GM21447 (cell line): ENCODE results near the gene SYT14.
A peak's percentile ranks its signal among the peaks of the same experiment; 100 is the strongest.
"Not testable (repeated sequence)": the region's sequence is repeated elsewhere in the genome, so short reads cannot be mapped to it uniquely, and the experiment has no call there.

Source experiments
- ATAC-seq: cut with Tn5 transposase; IDR thresholded peaks from one replicate; pipeline ENCODE4 v1.9.1; 2021; ENCODE audit not compliant: unreplicated experiment

The SYT14 gene

DNA sequence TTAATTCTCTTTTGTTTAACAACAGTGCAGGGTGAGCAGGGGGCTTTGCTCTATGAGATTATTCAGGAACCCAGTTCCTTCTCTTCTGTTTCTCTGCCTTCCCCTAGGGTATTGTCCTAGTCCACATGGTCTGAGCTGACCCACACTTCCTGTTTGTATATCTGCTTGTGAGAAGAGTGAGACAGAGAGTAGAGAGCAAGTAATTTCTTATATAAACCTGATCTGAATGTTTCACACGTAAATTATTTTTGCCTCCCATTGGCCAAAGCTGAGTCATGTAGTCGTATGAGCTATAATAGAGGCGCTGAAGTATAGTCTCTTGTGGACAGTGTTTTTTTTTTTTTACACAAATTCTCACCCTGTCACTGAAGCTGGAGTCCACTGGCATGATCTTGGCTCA is 160.3 kb downstream of the SYT14 start:
- ATAC-seq = no peak

DNA sequence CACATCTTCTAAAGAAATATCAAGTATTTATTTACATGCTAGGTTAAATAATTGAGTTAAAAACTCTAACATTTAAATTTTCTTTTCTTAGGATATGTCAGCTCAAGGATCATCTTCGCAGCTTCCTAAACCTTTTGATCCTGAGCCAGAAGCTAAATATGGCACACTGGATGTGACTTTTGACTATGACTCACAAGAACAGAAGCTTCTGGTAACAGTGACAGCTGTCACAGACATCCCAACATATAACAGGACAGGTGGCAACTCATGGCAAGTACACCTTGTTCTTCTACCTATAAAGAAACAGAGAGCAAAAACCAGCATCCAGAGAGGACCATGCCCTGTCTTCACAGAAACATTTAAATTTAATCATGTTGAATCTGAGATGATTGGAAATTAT is 161.9 kb downstream of the SYT14 start:
- no peak for ATAC-seq

DNA sequence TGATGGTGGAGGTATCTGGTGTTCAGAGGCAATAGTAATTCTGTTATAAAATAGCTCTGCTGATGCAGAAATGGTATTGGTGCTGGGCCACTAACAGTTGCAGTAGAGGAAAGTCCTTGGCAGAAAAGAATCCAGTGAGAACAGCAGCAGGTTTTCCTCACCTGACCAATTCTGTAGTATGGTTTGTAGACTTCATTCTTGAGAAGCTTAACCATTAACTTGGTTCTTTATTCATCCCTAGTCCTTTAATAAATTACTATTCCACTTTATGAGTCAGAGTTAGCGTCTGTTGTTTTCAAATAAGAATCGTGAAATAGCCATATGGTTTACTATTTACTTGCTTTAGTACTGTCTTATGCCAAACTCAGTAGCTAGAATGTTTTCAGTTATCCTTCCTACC is 166.1 kb downstream of the SYT14 start:
- no peak for ATAC-seq

DNA sequence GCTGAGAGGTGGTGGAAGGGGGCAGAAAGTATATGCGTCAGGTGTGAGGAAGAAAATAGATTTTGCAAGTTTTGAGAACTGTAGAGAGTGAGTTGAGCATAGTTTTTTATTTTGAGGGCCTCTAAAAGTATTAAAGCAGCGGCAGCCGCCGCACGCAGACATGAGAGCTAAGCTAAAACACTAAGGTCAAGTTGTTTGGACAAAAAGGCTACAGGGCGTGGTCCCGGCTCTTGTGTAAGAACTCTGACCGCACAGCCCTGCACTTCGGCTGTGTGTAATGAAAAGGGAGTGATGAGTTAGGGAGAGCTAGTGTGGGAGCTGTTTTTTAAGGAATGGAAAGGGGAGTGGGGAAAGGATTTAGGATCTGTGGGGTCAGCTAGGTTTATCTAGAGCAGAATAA is 174.9 kb downstream of the SYT14 start:
- not testable (repeated sequence) for ATAC-seq

DNA sequence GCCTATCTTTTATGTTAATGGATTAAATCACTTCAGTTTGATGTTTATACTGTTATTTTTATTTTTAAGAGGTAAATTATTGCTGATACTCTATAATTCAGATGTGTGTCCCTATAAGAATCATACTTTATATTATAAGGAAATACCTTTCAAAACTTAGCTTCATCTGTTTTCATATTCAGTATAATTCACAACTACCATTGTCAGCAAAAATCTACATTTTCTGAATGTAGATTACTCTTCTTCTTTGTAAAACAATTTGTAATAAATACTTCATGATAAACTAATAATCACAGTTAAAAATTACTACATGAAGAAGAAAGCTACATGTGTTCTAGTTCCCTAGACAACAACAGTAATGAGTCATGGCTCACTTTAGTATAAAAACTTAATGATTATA is 179.2 kb downstream of the SYT14 start:
- ATAC-seq = no peak

DNA sequence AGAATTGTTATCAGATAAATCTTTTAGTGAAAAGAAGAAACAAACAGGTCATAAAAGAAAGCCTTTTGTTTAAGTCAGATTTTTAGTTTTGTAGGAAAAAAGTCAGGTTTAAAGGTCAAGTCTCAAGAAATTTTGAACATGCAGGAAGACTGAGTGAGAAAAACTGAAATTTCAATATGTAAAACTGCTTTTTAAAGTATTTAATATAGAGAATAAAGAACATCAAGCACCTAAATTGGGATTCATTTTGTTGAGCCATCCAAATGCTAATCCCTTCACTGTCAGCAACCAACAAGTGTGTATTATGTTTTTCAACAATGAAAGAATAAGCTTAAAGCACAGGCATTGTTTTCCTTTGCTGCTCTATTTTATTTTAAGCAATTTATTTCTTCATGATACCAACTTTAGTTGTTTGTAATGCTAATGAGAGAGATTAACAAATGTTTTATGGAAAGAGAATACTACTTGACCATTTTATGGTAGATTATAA is 179.7 kb downstream of the SYT14 start:
- ATAC-seq = no peak

DNA sequence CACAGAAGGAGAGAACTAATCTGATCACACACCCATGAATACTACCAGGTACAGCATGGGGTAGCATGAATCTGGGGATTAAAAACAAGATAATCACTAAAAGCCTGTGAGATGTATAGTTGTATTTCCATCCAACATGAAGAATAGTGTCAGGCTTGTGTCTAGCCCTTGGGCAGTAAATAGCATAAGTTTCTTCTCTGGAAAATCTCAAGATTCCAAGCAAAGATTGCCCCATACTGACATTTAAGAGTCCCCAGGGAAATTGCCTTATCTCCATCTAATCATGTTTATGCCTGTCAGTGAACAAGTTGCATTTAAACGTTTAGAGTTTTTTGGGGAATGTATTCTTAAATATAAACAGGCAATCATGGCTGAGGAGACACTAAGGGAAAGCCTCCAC is 185.4 kb downstream of the SYT14 start:
- no peak for ATAC-seq

DNA sequence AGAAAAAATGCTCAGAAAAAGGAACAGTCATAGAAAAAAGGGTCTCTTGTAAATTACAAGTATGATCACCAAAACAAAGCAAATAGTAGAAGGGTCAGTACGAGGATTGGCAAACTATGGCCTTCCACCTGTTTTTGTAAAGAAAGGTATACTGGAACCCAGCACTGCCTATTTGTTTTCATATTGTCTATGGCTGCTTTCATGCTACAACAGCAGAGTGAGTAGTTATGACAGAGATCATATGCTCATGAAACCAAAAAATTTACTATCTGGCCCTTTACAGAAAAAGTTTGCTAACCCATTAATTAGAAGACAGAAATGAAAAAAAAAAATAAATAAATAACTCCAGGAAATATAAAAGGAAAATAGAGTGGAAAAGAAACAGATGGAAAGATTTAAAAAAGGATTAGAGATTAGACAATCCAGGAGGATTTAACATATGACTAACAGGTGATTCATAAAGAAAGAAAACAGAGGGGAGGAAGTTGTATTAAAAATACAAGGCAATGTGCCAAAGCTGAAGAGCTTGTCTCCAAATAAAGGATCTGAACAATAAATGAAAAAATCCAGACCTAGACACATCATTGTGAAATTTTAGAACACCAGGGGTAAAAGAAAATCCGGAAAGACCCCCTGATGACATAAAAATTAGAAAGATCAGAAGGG is 186.0 kb downstream of the SYT14 start:
- no peak for ATAC-seq

DNA sequence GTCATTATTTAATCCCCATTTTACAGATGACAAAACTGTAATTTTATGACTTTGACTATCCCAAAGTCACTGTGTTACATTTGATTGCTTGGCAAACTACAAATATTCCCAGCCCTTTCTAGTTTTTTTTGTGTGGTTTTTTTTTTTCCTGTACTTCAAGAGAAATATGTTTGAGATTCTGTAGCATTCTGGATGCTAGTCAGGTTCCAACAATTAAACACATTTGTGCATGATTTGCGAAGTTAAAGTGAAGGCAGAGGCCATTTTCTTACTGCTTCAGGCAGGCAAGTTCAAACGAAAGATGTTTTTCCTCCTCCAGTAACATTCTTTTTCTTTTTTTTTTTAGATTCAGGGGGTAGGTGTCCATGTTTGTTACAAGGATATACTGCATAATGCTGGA is 186.7 kb downstream of the SYT14 start:
- no peak for ATAC-seq

DNA sequence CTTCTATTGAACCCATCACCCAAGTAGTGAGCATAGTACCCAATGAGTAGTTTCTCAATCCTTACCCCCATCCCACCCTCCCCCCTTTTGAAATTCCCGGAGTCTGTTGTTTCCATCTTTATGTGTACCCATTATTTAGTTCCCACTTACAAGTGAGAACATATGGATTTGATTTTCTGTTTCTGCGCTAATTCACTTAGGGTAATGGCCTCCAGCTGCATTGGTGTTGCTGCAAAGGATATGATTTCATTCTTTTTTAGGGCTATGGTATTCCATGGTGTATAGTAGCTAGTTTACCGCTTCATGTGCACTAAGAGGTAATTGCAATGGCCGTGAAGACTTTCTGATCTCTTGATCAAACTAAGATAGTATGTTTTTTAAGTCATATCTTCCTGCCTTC is 187.1 kb downstream of the SYT14 start:
- ATAC-seq = no peak

DNA sequence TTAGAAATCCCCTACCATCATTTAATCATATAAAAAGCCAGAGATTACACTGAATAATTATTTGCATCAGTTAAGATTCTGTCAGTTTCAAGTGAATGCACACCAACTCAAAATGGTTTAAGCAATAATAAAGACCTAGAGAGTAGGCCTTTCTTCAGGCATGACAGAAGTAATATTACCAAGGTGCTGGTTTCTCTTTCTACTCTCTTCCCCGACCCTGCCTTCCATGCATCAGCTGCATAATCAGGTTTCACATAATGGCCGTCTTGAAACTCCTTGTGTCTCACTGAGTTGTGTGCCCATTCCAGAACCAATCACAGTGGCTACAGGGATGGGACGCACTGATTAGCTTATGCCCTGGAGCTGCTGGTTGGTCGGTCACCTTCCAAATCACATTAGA is 191.1 kb downstream of the SYT14 start:
- no peak for ATAC-seq

DNA sequence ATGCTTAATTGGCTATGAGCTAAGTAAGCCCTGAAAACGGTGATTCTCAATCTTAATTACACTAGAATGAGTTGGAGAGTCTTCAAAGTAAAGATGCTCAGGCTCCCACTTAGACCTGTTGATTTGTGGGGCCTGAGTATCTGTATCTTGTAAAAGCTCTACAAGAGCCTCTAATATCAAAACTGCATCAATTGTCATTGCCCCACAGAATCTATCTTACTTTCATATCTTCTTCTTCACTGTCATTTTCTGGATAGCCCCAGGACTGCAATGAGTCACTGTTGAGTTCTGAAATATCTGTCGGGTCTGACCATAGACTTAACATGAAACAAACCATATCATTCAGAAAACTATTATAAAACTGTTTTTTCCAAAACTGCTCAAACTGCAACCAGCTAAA is 191.7 kb downstream of the SYT14 start:
- peak; percentile 69 for ATAC-seq

DNA sequence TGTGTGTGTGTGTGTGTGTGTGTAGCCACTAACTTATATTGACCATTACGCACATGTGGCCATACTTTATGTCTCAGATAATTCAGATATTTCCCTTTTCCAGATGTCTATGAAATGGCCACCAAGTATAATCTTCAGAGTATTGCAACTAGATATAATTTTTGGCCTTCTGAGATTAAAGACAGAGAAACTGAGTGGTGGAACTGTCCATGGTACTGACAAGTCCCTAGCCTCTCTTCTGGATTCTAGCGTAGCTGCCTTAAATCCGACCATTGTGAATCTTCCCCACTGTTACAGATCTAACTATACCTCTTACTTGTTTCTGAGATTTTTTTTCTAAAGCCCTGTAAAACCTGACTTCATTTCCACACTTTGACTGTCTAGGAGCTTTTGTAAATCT is 194.6 kb downstream of the SYT14 start:
- ATAC-seq = no peak

DNA sequence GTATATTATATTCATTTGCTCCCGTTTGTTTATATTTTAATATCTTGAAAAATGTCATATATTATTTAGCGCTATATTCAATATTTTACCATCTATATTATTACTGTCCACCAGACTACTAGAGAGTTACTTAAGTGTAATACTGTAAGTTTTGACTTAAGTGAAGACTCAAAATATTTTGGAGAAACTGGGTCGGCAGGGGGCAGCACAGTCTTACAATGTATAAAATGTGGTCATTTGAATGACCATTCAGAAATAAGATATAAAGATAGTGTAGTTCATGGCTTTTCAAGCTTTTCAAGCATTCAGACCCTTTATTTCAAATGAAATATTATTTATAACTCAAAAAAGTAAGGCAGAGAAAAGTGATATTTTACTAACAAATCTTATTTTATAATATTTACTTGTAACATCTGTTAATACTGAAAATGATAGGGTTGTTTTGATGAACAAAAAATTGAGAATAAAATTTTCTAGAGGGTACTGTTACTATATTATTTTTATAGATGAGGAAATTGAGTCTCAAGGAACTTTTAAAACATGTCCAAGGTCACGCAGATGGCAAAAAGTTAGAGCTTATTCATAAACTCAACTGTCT is 205.5 kb downstream of the SYT14 start:
- no peak for ATAC-seq

DNA sequence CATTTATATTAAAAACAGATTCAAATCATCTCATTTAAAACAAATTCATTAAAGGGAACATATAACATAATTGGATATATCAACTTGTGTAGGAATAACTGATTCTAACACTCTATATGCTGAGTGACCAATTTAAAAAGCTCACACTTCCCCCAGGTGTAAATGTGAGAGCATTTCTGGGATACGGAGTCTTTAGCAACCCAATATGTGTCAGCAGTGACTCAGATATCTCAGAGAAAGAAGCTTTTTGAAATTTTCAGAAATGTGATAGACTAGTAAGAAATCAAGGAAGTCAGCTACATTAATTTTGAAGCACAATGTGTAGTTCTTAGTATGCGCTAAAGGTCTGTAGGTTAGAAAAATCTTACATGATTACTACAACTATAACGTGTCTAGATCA is 206.7 kb downstream of the SYT14 start:
- ATAC-seq = no peak

DNA sequence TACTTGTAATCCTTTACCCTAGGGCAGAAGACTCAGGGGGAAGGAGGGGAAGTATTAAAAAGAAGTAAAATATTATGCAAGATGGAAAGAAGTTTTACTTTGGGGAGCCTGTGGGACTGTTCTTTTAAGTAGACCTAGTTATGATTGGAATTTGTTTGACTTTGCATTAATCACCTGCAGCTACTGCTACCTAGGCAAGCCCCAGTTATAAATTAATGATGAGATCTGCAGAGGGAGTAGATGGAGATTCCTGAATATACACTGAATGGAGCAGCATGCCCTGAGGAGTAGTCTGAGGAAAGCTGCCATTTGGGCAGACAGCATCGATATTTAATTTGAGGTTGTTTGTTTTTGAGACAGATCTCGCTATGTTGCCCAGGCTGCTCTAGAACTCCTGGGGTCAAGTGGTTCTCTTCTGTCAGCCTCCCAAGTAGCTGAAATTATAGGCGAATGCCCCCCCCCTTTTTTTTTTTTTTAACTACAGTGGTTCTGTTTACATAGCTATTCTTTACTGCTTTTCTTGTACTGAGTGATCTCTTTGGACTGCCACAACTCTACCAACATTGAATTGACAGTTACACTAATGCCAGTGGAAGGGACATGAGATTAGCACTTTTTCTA is 213.1 kb downstream of the SYT14 start:
- no peak for ATAC-seq

DNA sequence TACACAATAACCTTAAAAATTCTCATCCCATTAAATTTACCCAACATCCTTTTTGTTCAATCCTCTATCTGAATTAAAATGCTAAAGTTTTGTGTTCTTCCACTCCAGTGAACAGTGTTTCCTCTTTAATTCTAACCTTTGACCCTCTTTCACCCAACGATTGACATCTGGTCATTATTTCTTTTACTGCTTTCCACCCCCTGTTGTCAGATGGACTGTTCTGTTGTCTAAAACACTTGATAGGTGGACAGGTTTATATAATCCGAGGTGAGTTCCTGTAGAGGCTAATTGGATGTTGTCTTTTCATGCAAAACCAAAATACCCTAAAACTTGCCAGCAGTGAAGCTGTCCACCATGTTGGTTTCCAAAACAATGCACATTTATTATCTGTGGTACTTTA is 221.2 kb downstream of the SYT14 start:
- ATAC-seq = no peak

DNA sequence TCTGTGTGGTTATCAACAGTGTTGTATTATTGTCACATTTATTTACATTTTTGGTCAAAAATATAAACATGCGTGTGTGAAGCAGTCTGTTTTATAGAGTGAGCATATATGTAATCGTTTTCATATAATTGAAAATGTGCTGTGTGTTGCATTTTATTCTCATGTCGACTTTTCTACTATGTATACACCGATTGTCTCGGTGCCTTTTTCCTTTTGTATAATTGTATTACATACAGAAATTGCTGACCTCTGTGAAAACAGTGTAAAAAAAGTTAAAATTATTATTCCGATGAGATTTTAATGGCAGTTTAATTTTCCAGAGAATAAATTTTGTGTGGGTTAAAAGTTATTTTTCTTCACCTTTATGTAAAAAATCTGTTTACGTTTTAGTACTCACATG is 232.2 kb downstream of the SYT14 start:
- ATAC-seq = no peak

DNA sequence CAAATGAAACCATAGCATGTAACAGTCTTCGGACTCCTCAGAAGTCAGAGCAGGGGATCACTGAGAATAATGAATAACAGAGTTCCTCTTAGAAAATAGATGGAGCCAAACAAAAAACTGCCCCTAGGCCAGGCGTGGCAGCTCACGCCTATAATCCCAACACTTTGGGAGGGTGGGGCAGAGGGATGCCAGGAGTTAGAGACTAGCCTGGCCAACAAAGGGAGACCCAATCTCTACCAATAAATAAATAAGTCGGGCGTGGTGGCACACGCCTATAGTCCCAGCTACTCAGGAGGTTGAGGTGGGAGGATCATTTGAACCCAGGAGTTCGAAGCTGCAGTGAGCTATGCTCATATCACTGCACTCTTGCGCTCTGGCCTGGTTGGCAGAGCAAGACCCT is 236.1 kb downstream of the SYT14 start:
- ATAC-seq = no peak

DNA sequence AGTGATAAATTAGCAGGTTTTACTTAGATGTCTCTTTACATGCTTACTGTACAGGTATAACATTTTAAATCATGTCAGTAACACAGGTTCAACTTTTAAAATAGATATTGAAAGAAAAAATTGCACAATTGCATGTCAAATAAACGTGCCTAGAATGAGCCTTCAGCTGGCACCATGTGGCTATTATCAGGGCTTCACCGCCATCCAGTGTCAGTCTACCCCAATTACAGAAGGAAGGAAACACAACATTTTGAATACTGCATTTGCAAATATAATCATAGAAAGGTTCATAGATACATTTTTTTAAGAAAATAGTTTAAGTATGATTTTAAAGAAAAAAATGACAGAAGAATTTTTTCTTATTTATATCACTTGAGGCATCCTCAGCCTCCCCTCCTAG is 247.0 kb downstream of the SYT14 start:
- ATAC-seq = no peak

DNA sequence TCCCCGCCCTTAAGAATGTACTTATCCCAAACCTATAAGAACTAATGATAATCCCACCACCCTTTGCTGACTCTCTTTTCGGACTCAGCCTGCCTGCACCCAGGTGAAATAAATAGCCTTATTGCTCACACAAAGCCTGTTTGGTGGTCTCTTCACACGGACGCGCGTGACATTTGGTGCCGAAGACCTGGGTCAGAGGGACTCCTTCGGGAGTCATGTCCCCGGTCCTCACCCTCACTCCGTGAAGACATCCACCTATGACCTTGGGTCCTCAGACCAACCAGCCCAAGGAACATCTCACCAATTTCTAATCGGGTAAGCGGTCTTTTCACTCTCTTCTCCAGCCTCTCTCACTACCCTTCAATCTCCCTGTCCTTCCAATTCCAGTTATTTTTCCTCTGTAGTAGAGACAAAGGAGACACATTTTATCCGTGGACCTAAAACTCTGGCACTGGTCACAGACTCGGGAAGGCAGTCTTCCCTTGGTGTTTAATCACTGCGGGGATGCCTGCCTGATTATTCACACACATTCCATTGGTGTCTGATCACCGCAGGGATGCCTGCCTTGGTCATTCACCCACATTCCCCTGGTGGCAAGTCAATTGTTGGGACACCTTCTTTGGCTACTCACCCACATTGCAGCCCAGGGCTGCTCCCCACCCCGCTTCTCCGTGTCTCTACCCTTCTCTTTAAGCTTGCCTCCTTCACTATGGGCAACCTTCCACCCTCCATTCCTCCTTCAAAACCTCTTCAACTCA is 250.0 kb downstream of the SYT14 start:
- ATAC-seq = not testable (repeated sequence)

DNA sequence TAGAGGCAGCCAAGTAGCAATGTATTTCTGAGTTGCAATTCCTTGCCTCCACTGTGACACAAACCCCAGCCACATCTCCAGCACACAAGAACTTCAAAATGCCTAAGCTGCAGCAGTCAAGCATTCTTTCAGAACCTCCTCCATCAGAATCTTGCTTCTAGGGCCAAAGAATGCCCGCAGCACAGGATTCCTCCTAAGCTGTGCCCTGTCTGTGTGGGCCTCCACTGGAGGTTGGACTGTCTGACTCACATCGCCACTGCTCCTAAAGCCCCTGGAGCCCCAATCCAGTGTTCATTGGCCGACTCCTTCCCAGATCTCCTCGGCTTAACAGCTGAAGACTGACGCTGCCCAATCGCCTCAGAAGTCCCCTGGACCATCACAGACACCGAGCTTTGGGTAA is 251.4 kb downstream of the SYT14 start:
- ATAC-seq = no peak
